Lung (tissue), 12 donors: Measurements from ENCODE around the gene CGNL1. TPM values are rescaled to one million over a fixed set of nuclear protein-coding genes. Genes with fewer than 3 reads are reported as not detected.

ENCODE experiments used
- ATAC-seq: fragments of 200-7000 bp; cut with Tn5 transposase; one replicate; pipeline ENCODE4 v1.9.1; 2020; ENCODE audit warnings: moderate number of reproducible peaks; ENCODE audit not compliant: insufficient read depth, low FRiP score
- DNase-seq, 3 donors: peaks; one replicate each; pipeline ENCODE4 v3.0.0-alpha.2; 2013 to 2017
- H3K27ac ChIP-seq, 2 donors: one replicate each; pipeline ENCODE4 v1.5.1; 2013; ENCODE audit warnings: mild to moderate bottlenecking in 2 of 2, moderate library complexity in 2 of 2, control low read depth in 1 of 2, inconsistent platforms in 1 of 2, low read depth in 1 of 2, low read length in 1 of 2
- H3K27me3 ChIP-seq, 3 donors: one replicate each; pipeline ENCODE4 v1.5.1; 2013; ENCODE audit warnings: low read length in 2 of 3; ENCODE audit not compliant: control insufficient read depth in 3 of 3, insufficient read depth in 3 of 3
- H3K36me3 ChIP-seq, 4 donors: one replicate each; pipeline ENCODE4 v1.5.1; 2013; ENCODE audit warnings: low read length in 4 of 4, mild to moderate bottlenecking in 1 of 4, moderate library complexity in 1 of 4; ENCODE audit not compliant: control insufficient read depth in 4 of 4, insufficient read depth in 4 of 4
- H3K4me1 ChIP-seq, 5 donors: one replicate each; pipeline ENCODE4 v1.5.1; 2013; ENCODE audit warnings: low read length in 5 of 5, mild to moderate bottlenecking in 2 of 5, moderate library complexity in 1 of 5; ENCODE audit not compliant: control insufficient read depth in 5 of 5, insufficient read depth in 5 of 5
- H3K4me3 ChIP-seq: one replicate; pipeline ENCODE4 v1.5.1; 2013; ENCODE audit warnings: mild to moderate bottlenecking, control low read depth, moderate library complexity
- H3K9ac ChIP-seq, 2 donors: one replicate each; pipeline ENCODE4 v1.5.1; 2013; ENCODE audit warnings: low read length in 2 of 2, control low read depth in 1 of 2; ENCODE audit not compliant: insufficient read depth in 1 of 2
- H3K9me3 ChIP-seq, 4 donors: one replicate each; pipeline ENCODE4 v1.5.1; 2013; ENCODE audit warnings: low read length in 3 of 4, mild to moderate bottlenecking in 1 of 4, moderate library complexity in 1 of 4; ENCODE audit not compliant: control insufficient read depth in 4 of 4, insufficient read depth in 3 of 4
- CTCF ChIP-seq: IDR thresholded peaks from 2 replicates; pipeline ENCODE4 v1.5.1; 2012; ENCODE audit warnings: mild to moderate bottlenecking; ENCODE audit errors: control extremely low read depth, extremely low read depth
- WGBS, 2 donors: extraction: QIAGEN DNeasy Blood & Tissue Kit; methylation state at CpG; one replicate each; pipeline ENCODE4 v1.1.7; 2013; 5-methylcytosine and 5-hydroxymethylcytosine counted together
- polyA plus RNA-seq, 2 donors: library from polyadenylated mRNA; stranded (reverse); fragments of 200-250 nt; gene quantifications; one replicate each; pipeline ENCODE4 v1.2.1, GENCODE V29; 2013
- total RNA-seq, 2 donors: library from RNA; depleted of rRNA in 1 of 2; stranded (reverse); fragments of >200 nt in 1 of 2; gene quantifications; one replicate each; pipeline ENCODE4 v1.2.1, GENCODE V29; 2014 to 2021
- donor health status: control.
- donor health status: control.
- donor health status: Bipolar disorder and iron deficiency.
- donor health status: healthy.
- donor health status: DM: yes; HTN: yes; CAD: no.

The CGNL1 gene
- total and polyA plus RNA-seq, 4 donors: 9.0 to 42.5 (median 22.9) TPM

- H3K27me3 ChIP-seq: no peaks in the 10 kb centered on the region
- no peaks in the 10 kb centered on the region for H3K36me3 ChIP-seq
- H3K4me1 ChIP-seq: no peaks in the 10 kb centered on the region
- no peak for DNase-seq
- ATAC-seq: no peak
- H3K27ac ChIP-seq: no peak overlapping the region
- TF ChIP-seq CTCF: no peak
- 73 to 83% methylated on average over 17 of the region's 17 CpGs for WGBS, 2 donors
- H3K4me3 ChIP-seq: no peak overlapping the region
- no peaks in the 10 kb centered on the region for H3K9me3 ChIP-seq
- H3K9ac ChIP-seq: no peak overlapping the region
These were observed 23.6 kb upstream of the CGNL1 start for GRCh38 chr15:57352535-57353316.

GRCh38 chr15:57353317-57353804 is 22.9 kb upstream of the CGNL1 start:
- H3K4me1 ChIP-seq: no peaks in the 10 kb centered on the region
- no peak overlapping the region for H3K9ac ChIP-seq
- H3K27ac ChIP-seq: no peak overlapping the region
- TF ChIP-seq CTCF: no peak
- DNase-seq: no peak
- no peaks in the 10 kb centered on the region for H3K36me3 ChIP-seq
- 72 to 77% methylated on average over 10 of the region's 10 CpGs for WGBS, 2 donors
- ATAC-seq: no peak
- H3K4me3 ChIP-seq: no peak overlapping the region
- H3K9me3 ChIP-seq: no peaks in the 10 kb centered on the region
- H3K27me3 ChIP-seq: no peaks in the 10 kb centered on the region

- 77 to 83% methylated on average over 7 of the region's 7 CpGs for WGBS, 2 donors
- H3K4me3 ChIP-seq: no peak overlapping the region
- no peak overlapping the region for H3K27ac ChIP-seq
- TF ChIP-seq CTCF: no peak
- DNase-seq (no peak), ATAC-seq (no peak)
- no peaks in the 10 kb centered on the region for H3K4me1 ChIP-seq
- H3K27me3 ChIP-seq: no peaks in the 10 kb centered on the region
- no peaks in the 10 kb centered on the region for H3K36me3 ChIP-seq
- H3K9ac ChIP-seq: no peak overlapping the region
- H3K9me3 ChIP-seq: no peaks in the 10 kb centered on the region
These were observed 21.7 kb upstream of the CGNL1 start for GRCh38 chr15:57354436-57355123.
